Measurements from ENCODE around the gene ABTB1. TPM values are rescaled to one million over a fixed set of nuclear protein-coding genes. Genes with fewer than 3 reads are reported as not detected.

Gene ABTB1
- total and polyA plus RNA-seq, 4 experiments from 2014 or later, result 66.9 to 169 (median 120) TPM

DNA sequence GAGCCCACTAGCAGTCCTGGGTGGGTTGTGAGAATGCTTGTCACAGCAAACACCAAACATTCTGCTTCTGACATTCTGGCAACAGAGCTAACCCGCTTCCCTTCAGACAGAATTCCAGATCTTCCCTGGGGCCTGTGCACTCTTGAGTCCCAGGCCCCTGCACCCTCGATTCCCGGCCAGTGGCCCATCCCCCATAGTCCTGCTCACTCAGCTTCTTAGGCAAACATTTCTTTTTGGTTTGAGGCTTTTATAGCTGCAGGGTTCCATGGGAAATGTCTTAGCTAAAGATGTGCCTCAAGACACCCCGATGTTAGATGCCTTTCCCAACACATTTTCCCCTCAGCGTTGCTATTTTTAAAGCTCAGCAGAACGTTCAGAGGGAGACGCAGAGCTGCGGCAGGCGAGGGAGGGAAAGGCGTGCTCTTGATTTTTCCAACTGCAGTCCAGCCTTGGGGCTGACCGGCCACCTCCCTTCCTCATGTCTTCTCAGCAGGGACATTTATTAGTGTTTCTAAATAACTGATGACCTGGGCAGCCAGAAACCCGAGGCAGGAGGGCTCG, 35.2 kb downstream of the ABTB1 start:
- Histone ChIP-seq H3K4me3 (ENCODE audit: low read length in 2 of 2) (no peak overlapping the region), H3K4me1 (ENCODE audit: insufficient read depth, low read length) (no peaks in the 10 kb centered on the region), H3K36me3 (ENCODE audit: insufficient read depth, low read length) (no peaks in the 10 kb centered on the region), H3K9me3 (ENCODE audit: control insufficient read depth in 1 of 2, low read length in 2 of 2) (no peaks in the 10 kb centered on the region), H3K27me3 (ENCODE audit: insufficient read depth, low read length) (no peaks in the 10 kb centered on the region), H3K27ac (ENCODE audit: low read depth, low read length) (no peak overlapping the region)
- CTCF ChIA-PET (ENCODE audit: partially characterized antibody), result no interaction called here
- Mint-ChIP-seq H3K4me3 (no peak overlapping the region), H3K36me3 (no peaks in the 10 kb centered on the region), H3K4me1 (no peaks in the 10 kb centered on the region), H3K27ac (no peak overlapping the region), H3K9me3 (peaks cover 0 to 8% (median 2%) of the 10 kb centered on the region in 8 donors), H3K27me3 (peaks cover 2 to 12% of the 10 kb centered on the region in 2 donors)
- POLR2A ChIA-PET (ENCODE audit: partially characterized antibody), result no interaction called here
- DNase-seq, result no peak
- intact Hi-C loops (cut with micrococcal nuclease), result no loop called here

GRCh38 chr3:127708837-127709236, 36.1 kb downstream of the ABTB1 start:
- intact Hi-C loops (cut with micrococcal nuclease), result no loop called here
- Mint-ChIP-seq H3K27me3 (peaks cover 1 to 8% of the 10 kb centered on the region in 2 donors), H3K4me1 (no peaks in the 10 kb centered on the region), H3K4me3 (no peak overlapping the region), H3K36me3 (no peaks in the 10 kb centered on the region), H3K9me3 (peaks cover 0 to 4% (median 0%) of the 10 kb centered on the region in 8 donors), H3K27ac (no peak overlapping the region)
- Histone ChIP-seq H3K4me3 (ENCODE audit: low read length in 2 of 2) (no peak overlapping the region), H3K4me1 (ENCODE audit: insufficient read depth, low read length) (no peaks in the 10 kb centered on the region), H3K27ac (ENCODE audit: low read depth, low read length) (no peak overlapping the region), H3K27me3 (ENCODE audit: insufficient read depth, low read length) (no peaks in the 10 kb centered on the region), H3K9me3 (ENCODE audit: control insufficient read depth in 1 of 2, low read length in 2 of 2) (no peaks in the 10 kb centered on the region), H3K36me3 (ENCODE audit: insufficient read depth, low read length) (no peaks in the 10 kb centered on the region)
- no peak for DNase-seq
- POLR2A ChIA-PET (ENCODE audit: partially characterized antibody), result no interaction called here
- CTCF ChIA-PET (ENCODE audit: partially characterized antibody), result no interaction called here

DNA sequence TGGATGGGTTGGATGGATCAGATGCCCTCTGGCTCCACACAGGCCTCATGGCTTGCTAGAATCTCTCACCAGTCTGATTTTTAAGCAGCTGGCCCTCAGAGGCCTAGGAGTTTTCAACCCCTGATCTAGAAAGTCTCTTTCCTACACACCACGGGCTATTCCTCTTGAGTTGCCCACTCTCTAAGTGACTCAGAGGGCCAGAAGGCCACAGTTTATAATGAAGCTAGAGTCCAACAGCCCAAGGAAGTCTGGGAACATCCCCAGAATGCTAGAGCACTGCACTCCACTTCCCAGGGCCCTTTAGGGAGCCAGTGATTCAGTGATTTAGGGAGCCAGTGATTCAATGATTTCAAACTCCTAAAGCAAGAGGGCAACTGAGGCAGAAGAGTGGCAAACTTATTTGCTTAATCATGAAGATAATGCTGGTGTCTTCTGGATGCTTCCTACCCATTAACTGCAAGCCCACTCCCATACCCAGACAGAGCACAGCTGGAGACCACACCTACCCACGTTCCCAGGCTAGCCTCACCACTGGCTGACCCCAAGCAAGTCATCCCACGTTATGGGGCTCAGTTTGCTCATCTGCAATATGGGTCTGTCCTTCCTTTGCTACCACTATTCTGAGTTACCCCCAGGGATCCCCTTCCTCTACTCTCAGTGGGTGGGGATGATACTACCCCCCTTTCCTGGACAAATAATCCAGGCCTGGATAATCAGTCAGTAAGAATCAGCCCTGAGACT, 36.7 kb downstream of the ABTB1 start:
- Histone ChIP-seq H3K27me3 (ENCODE audit: insufficient read depth, low read length) (no peaks in the 10 kb centered on the region), H3K9me3 (ENCODE audit: control insufficient read depth in 1 of 2, low read length in 2 of 2) (no peaks in the 10 kb centered on the region), H3K36me3 (ENCODE audit: insufficient read depth, low read length) (no peaks in the 10 kb centered on the region), H3K27ac (ENCODE audit: low read depth, low read length) (no peak overlapping the region), H3K4me3 (ENCODE audit: low read length in 2 of 2) (no peak overlapping the region), H3K4me1 (ENCODE audit: insufficient read depth, low read length) (no peaks in the 10 kb centered on the region)
- H3K4me3 Mint-ChIP-seq, result no peak overlapping the region
- DNase-seq, result no peak
- peaks cover 1 to 8% of the 10 kb centered on the region in 2 donors for H3K27me3 Mint-ChIP-seq
- intact Hi-C loops (cut with micrococcal nuclease), result no loop called here
- CTCF ChIA-PET (ENCODE audit: partially characterized antibody), result no interaction called here
- POLR2A ChIA-PET (ENCODE audit: partially characterized antibody), result no interaction called here
- H3K4me1 Mint-ChIP-seq, result no peaks in the 10 kb centered on the region
- no peak overlapping the region for H3K27ac Mint-ChIP-seq
- H3K36me3 Mint-ChIP-seq, result no peaks in the 10 kb centered on the region
- peaks cover 0 to 2% (median 0%) of the 10 kb centered on the region in 8 donors for H3K9me3 Mint-ChIP-seq

DNA sequence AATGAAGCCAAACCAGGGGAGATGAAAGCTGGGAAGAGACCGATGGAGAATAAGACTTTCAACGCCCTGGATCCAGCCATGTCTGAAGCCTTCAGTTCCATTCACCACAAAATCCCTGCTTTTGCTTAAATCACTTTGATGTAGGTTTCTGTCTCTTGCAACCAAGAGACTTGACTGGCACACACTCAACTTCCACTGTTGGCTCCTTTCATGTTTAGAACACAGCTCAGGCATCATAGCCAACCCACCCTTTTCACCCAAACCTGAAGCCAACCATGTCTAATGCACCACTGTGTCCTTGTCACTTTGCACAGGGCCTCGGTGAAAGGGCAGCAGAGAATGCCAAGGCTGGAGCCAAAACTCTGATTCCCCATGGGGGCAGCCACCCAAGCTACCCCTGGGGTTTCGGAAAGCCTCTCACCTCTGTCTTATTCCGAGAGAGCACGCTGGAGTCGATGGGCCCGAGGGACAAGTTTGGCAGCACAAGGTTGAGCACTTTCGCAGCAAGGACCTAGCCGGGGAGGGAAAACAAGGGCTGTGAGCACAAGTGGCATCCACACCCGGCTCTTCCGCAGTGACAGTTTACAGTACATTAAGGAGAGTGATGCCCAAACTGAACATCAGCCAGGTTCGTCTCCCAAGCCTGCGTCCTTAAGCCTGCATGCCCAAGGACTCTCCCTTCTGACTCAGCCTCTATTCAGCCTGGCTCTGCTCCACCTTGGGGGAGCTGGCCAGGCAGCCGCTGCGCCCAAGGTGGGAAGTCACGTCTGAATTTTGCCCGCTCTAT, 37.6 kb downstream of the ABTB1 start:
- intact Hi-C loops (cut with micrococcal nuclease), result no loop called here
- Mint-ChIP-seq H3K27me3 (peaks cover 0 to 5% of the 10 kb centered on the region in 2 donors), H3K4me1 (no peaks in the 10 kb centered on the region), H3K27ac (no peak overlapping the region), H3K4me3 (no peak overlapping the region), H3K36me3 (no peaks in the 10 kb centered on the region), H3K9me3 (no peaks in the 10 kb centered on the region)
- no peak for DNase-seq
- H3K36me3 ChIP-seq (ENCODE audit: insufficient read depth, low read length), result no peaks in the 10 kb centered on the region
- ChIA-PET CTCF (ENCODE audit: partially characterized antibody) (no interaction called here), POLR2A (ENCODE audit: partially characterized antibody) (no interaction called here)
- H3K27me3 ChIP-seq (ENCODE audit: insufficient read depth, low read length), result no peaks in the 10 kb centered on the region
- no peaks in the 10 kb centered on the region for H3K4me1 ChIP-seq (ENCODE audit: insufficient read depth, low read length)
- H3K27ac ChIP-seq (ENCODE audit: low read depth, low read length), result no peak overlapping the region
- no peaks in the 10 kb centered on the region for H3K9me3 ChIP-seq (ENCODE audit: control insufficient read depth in 1 of 2, low read length in 2 of 2)
- H3K4me3 ChIP-seq (ENCODE audit: low read length in 2 of 2), result no peak overlapping the region

DNA sequence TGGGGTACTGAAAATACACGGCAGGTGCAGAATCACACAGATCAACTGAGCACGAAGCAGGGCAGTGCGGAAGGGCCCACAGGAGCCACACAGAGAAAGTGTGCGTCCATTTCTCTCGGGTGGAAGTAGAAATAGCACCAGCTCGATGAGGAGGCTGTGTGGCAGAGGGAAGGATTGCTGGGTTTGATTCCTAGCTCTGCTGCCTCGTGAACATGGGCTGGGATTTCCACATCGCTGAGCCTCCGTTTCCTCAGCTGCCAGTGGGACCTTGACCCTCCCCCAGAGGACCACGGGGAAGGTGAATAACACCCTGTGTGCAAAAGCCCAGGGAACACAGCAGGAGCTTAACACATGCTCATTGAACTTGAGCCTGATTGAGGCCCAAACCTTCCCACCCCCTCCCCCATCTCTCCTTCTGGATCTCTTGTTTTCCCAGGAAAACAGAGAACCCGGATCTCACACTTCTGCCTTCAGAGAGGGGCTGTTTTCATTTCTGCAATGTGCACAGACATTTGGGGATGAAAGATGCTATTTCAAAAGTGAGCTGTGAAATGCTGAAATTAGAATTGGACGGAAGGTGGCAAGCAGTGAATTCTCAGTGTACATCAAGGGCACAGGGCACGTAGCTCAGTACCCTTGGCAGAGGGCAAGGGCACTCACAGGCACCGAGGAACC, 38.4 kb downstream of the ABTB1 start:
- Histone ChIP-seq H3K27me3 (ENCODE audit: insufficient read depth, low read length) (no peaks in the 10 kb centered on the region), H3K4me1 (ENCODE audit: insufficient read depth, low read length) (no peaks in the 10 kb centered on the region), H3K27ac (ENCODE audit: low read depth, low read length) (no peak overlapping the region), H3K4me3 (ENCODE audit: low read length in 2 of 2) (no peak overlapping the region), H3K36me3 (ENCODE audit: insufficient read depth, low read length) (no peaks in the 10 kb centered on the region), H3K9me3 (ENCODE audit: control insufficient read depth in 1 of 2, low read length in 2 of 2) (no peaks in the 10 kb centered on the region)
- no peak overlapping the region for H3K4me3 Mint-ChIP-seq
- intact Hi-C loops (cut with micrococcal nuclease), result no loop called here
- H3K4me1 Mint-ChIP-seq, result no peaks in the 10 kb centered on the region
- ChIA-PET POLR2A (ENCODE audit: partially characterized antibody) (no interaction called here), CTCF (ENCODE audit: partially characterized antibody) (no interaction called here)
- peaks cover 0 to 6% of the 10 kb centered on the region in 2 donors for H3K27me3 Mint-ChIP-seq
- H3K36me3 Mint-ChIP-seq, result no peaks in the 10 kb centered on the region
- no peak for DNase-seq
- H3K9me3 Mint-ChIP-seq, result no peaks in the 10 kb centered on the region
- H3K27ac Mint-ChIP-seq, result no peak overlapping the region

GRCh38 chr3:127711896-127712295, 39.1 kb downstream of the ABTB1 start:
- Histone ChIP-seq H3K27ac (ENCODE audit: low read depth, low read length) (no peak overlapping the region), H3K4me3 (ENCODE audit: low read length in 2 of 2) (no peak overlapping the region), H3K9me3 (ENCODE audit: control insufficient read depth in 1 of 2, low read length in 2 of 2) (no peaks in the 10 kb centered on the region), H3K27me3 (ENCODE audit: insufficient read depth, low read length) (no peaks in the 10 kb centered on the region), H3K4me1 (ENCODE audit: insufficient read depth, low read length) (no peaks in the 10 kb centered on the region), H3K36me3 (ENCODE audit: insufficient read depth, low read length) (no peaks in the 10 kb centered on the region)
- ChIA-PET CTCF (ENCODE audit: partially characterized antibody) (no interaction called here), POLR2A (ENCODE audit: partially characterized antibody) (no interaction called here)
- H3K27ac Mint-ChIP-seq, result no peak overlapping the region
- intact Hi-C loops (cut with micrococcal nuclease), result no loop called here
- H3K4me3 Mint-ChIP-seq, result no peak overlapping the region
- H3K27me3 Mint-ChIP-seq, result peaks cover 2 to 10% of the 10 kb centered on the region in 2 donors
- H3K4me1 Mint-ChIP-seq, result no peaks in the 10 kb centered on the region
- no peak for DNase-seq
- H3K9me3 Mint-ChIP-seq, result no peaks in the 10 kb centered on the region
- no peaks in the 10 kb centered on the region for H3K36me3 Mint-ChIP-seq

GRCh38 chr3:127712461-127712860, 39.7 kb downstream of the ABTB1 start:
- Mint-ChIP-seq H3K4me3 (no peak overlapping the region), H3K36me3 (no peaks in the 10 kb centered on the region)

More at GRCh38 chr3:127712461-127712860, 39.7 kb downstream of the ABTB1 start:
- no peaks in the 10 kb centered on the region for H3K36me3 ChIP-seq (ENCODE audit: insufficient read depth, low read length)
- H3K4me1 ChIP-seq (ENCODE audit: insufficient read depth, low read length), result no peaks in the 10 kb centered on the region
- Mint-ChIP-seq H3K9me3 (no peaks in the 10 kb centered on the region), H3K27ac (no peak overlapping the region), H3K27me3 (peaks cover 2 to 10% of the 10 kb centered on the region in 2 donors), H3K4me1 (no peaks in the 10 kb centered on the region)
- intact Hi-C loops (cut with micrococcal nuclease), result no loop called here
- DNase-seq, result no peak
- no peaks in the 10 kb centered on the region for H3K9me3 ChIP-seq (ENCODE audit: control insufficient read depth in 1 of 2, low read length in 2 of 2)
- CTCF ChIA-PET (ENCODE audit: partially characterized antibody), result no interaction called here
- POLR2A ChIA-PET (ENCODE audit: partially characterized antibody), result no interaction called here
- no peaks in the 10 kb centered on the region for H3K27me3 ChIP-seq (ENCODE audit: insufficient read depth, low read length)
- H3K4me3 ChIP-seq (ENCODE audit: low read length in 2 of 2), result no peak overlapping the region
- no peak overlapping the region for H3K27ac ChIP-seq (ENCODE audit: low read depth, low read length)
